Fibroblast of skin of abdomen (primary cell): ENCODE results near the gene PRR22. TPM values are rescaled to one million over a fixed set of nuclear protein-coding genes. Genes with fewer than 3 reads are reported as not detected.

ENCODE experiments used
- DNase-seq: peaks from one replicate; pipeline ENCODE4 v3.0.0-alpha.2; 2013
- polyA plus RNA-seq, 2 experiments: library from polyadenylated mRNA; unstranded; fragments of 120-200 nt; gene quantifications; one replicate each; pipeline ENCODE4 v1.2.1, GENCODE V29; 2013; ENCODE audit not compliant: insufficient read length in 2 of 2

Gene PRR22
- 0.99 TPM for polyA plus RNA-seq (2013, experiment 1 of 2; ENCODE audit: insufficient read length)
- polyA plus RNA-seq (2013, experiment 2 of 2; ENCODE audit: insufficient read length): 0.67 TPM

- no peak for DNase-seq
Measured at GRCh38 chr19:5784581-5785147, at the start of gene PRR22. Gene PRR22, minus strand, starts transcription at chr19:5784746. Its CDS starts 86 bp downstream, at chr19:5784660.

- DNase-seq: no peak
Measured at GRCh38 chr19:5832527-5833216, 48.1 kb upstream of the PRR22 start.

DNA sequence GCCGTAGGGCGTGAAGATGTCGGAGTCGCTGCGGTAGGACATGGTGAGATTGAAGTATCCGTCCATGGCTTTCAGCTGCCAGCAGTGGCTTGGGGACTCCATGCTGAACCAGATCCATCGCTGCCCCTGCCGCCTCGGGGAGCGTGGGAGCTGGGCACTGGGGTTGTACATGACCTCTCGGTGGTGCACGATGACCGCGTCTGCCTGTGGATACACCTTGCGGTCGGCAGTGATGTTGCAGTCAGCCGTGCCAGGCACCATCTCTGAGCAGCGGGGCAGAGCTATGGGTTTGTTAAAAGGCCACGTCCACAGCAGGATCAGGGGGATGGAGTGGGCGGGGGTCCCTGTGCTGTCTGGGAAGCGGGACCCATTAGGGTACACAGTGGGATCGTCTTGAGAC, 47.5 kb upstream of the PRR22 start:
- no peak for DNase-seq

DNA sequence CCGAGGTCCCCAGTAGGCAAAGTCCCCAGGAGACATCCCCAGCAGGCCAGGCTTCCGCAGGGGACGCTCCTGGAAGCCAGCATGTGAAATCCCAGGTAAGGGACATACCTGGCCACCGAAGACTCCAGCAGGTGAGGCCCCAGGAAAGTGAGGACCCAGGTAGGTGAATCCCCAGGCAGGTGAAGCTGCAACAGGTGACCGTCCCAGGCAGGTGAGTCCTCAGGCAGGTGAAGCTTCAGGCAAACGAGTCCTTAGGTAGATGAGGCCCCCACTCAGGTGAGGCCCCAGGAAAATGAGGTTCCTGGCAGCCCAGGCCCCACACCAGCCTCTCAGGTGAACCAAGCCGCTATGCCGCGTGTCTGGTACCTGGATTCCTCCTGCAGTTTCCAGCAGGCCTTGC, 46.6 kb upstream of the PRR22 start:
- DNase-seq: no peak

DNA sequence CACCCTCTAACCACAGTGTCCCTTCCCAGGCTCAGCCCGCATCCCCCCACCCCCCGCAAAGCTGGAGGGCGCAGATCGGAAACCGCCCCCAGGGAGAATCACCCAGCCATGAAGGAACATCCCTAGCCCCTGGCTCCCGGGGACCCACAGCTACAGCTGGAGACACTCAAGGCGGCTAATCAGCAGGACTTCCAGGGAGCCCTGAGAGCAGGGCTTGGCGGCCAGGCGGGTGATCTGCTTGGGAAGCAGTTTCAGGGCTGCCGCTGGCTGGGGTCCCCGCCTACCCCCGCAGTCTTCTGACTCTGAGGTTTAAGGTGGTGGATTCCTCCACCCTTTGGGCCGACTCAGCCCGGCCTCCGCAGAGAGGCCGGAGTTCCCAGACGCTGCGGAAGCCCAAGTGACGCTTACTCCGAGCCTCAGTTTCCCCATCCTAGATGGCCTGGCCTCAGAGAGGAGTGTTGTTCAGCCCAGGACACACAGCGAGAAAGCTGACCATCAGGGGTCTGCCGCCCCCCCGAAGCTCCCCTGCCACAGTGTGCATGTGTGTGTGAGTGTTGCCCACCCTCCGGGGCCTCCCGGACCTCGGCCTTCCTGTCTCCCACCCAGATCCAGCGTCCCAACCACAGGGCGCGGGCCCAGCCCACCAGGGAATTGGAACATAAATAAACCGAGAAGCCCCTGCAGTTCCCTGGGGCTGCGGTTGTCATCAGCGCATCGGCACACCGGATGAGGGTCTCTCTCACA, 45.2 kb upstream of the PRR22 start:
- DNase-seq: no peak

GRCh38 chr19:5828661-5829566, 44.4 kb upstream of the PRR22 start:
- peak; percentile 14 for DNase-seq

- peak; percentile 94 for DNase-seq
Measured at GRCh38 chr19:5827891-5828660, 43.5 kb upstream of the PRR22 start.

DNA sequence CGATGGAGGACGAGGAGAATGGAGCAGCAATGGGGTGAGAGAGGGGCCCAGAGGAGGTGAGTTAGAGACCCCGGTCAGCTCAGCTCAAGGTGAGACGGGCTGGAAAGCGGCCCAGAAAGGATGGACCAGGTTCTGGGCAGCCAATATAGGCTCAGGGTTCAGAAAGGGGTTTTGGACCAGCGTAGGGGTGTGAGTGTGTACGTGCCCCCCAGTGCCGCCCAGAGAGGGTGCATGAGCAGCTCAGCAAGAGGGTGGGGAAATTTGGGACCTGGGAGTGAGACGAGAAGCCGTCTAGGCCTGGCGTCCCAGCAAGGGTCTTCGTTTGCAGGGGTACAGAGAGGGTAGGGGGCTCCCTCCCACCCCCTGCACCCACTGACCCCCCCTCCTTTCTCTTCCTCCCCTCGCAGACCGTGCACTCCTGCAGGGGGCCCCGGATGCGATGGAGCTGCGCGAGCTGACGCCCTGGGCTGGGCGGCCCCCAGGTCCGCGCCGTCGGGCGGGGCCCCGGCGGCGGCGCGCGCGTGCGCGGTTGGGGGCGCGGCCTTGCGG, 42.9 kb upstream of the PRR22 start:
- DNase-seq: no peak

- DNase-seq: peak; percentile 51
Measured at GRCh38 chr19:5826531-5827341, 42.2 kb upstream of the PRR22 start.

GRCh38 chr19:5825178-5825577, 40.6 kb upstream of the PRR22 start:
- DNase-seq: no peak

- no peak for DNase-seq
Measured at GRCh38 chr19:5824751-5825150, 40.2 kb upstream of the PRR22 start.

- DNase-seq: no peak
Measured at GRCh38 chr19:5823579-5824281, 39.2 kb upstream of the PRR22 start.

- no peak for DNase-seq
Measured at GRCh38 chr19:5822181-5822844, 37.8 kb upstream of the PRR22 start.

- no peak for DNase-seq
Measured at GRCh38 chr19:5821521-5822180, 37.1 kb upstream of the PRR22 start.

DNA sequence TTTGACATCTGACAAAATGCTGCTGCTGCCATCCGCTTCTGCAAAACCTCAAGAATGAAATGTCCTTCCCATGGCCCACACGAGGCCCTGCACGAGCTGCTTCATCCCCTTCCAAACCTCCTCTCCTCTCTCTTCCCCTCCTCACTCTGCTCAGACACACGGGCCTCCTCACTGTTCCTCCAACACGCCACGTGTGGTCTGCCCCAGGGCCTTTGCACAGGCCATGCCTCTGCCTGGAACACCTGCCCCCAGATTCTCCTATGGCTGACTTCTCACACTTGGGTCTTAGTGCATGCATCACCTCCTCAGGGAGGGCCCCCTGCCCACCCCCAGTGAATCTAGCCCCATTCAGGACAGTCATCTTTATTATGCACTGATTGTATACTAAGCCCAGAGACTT, 36.2 kb upstream of the PRR22 start:
- no peak for DNase-seq

GRCh38 chr19:5818594-5818993, 34.0 kb upstream of the PRR22 start:
- no peak for DNase-seq

- no peak for DNase-seq
Measured at GRCh38 chr19:5817218-5817617, 32.7 kb upstream of the PRR22 start.

GRCh38 chr19:5814852-5815246, 30.3 kb upstream of the PRR22 start:
- no peak for DNase-seq
